ENCODE measurements around the gene PYDC1.
"Not testable (repeated sequence)": the region's sequence is repeated elsewhere in the genome, so short reads cannot be mapped to it uniquely, and the experiment has no call there.

The PYDC1 gene

DNA sequence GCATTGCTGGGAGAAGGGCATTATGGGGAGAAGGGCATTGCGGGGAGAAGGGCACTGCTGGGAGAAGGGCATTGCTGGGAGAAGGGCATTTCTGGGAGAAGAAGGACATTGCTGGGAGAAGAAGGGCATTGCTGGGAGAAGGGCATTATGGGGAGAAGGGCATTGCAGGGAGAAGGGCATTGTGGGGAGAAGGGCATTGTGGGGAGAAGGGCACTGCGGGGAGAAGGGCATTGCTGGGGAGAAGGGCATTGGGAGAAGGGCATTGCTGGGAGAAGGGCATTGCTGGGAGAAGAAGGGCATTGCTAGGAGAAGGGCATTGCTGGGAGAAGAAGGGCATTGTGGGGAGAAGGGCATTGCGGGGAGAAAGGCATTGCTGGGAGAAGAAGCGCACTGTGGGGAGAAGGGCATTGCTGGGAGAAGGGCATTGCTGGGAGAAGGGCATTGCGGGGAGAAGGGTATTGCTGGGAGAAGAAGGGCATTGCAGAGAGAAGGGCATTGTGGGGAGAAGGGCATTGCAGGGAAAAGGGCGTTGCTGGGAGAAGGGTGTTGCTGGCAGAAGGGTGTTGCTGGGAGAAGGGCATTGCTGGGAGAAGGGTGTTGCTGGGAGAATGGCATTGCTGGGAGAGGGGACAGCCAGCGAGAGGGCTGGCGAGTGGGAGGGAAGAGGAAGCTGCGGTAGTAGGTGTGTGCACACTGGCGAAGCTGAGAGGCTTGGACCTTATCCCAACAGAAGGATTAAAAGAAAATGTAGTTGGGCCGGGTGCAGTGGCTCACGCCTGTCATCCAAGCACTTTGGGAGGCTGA, 4.6 kb upstream of the PYDC1 start:
- DNase-seq, result no peak

- no peak for DNase-seq
These were observed 2.3 kb upstream of the PYDC1 start for GRCh38 chr16:31219154-31219741.

GRCh38 chr16:31217136-31217530, 198 bp upstream of the PYDC1 start:
- DNase-seq, result no peak

- DNase-seq, result no peak
These were observed 1.4 kb downstream of the PYDC1 start for GRCh38 chr16:31215287-31216162.

DNA sequence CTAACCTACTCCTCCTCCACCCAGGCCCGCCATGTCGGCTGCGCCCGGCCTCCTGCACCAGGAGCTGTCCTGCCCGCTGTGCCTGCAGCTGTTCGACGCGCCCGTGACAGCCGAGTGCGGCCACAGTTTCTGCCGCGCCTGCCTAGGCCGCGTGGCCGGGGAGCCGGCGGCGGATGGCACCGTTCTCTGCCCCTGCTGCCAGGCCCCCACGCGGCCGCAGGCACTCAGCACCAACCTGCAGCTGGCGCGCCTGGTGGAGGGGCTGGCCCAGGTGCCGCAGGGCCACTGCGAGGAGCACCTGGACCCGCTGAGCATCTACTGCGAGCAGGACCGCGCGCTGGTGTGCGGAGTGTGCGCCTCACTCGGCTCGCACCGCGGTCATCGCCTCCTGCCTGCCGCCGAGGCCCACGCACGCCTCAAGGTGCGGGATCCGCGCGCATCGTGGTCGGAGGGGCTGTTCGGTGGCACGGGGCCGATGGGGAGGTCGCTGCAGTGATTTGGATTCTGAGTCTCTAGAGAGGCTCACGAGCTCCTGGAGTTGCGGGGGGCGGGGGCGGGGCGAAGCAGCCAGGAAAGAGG, 2.1 kb downstream of the PYDC1 start:
- no peak for DNase-seq

DNA sequence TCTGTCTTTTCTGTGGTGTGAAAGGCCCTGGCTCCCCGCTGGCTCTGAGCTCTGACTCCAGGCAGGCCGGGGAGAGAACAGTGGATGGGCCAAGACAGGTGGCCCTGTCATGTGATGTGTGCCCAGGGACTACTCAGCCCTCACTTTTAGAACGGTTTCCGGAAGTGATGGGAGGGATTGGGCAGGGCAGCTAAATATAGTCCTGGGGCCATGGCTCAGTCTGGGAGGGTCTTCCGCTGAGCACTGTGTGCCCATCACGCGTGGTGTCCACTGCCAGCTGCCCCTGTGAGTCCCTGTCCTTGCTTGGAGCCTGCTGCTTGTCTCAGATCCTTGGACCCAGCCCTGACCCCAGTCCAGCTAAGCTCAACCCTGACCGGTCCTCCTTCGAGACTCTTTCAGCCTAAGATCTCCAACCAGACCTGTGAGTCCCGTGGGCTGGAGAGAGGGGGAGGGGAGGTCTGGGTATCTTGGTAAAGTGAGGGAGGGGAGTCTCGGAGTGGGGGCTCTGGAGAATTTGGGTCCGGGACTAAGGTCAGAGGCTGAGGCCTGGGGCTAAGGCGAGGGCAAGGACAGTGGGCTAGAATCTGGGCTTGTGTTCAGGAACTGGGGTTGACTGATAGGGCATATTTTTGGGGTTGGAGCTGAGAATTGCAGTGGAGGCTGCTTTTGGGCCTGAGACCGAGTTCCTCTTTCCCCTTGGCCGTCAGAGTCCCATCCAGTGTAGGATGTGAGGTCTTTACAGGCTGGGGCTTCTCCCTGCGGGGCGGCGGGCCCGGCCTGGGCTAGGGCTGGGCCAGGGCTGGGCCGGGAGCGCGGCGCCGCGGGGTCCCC, 2.8 kb downstream of the PYDC1 start, which contains the start of gene TRIM72:
TSS of gene TRIM72 (plus strand) at position 243 of the 831 bp plus-strand sequence. CDS start 620 bp downstream, outside the sequence.
- DNase-seq, result no peak

DNA sequence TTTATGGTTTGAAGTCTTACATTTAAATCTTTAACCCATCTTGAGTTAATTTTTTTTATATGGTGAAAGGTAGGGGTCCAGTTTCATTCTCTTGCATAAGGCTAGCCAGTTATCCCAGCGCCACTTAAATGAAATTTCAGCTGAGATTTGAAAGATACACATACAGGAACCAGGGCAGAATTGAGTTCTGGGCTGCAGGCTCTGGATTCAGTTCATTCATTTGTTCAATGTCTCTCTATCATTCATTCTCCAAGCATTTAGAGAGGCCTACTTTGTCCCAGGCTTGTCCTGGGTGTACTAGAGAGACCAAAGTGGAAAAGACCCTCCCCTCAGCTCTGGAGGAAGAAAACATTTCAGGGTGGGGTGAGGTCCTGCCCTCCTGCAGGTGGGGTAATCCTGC, 3.6 kb downstream of the PYDC1 start:
- DNase-seq, result no peak

DNA sequence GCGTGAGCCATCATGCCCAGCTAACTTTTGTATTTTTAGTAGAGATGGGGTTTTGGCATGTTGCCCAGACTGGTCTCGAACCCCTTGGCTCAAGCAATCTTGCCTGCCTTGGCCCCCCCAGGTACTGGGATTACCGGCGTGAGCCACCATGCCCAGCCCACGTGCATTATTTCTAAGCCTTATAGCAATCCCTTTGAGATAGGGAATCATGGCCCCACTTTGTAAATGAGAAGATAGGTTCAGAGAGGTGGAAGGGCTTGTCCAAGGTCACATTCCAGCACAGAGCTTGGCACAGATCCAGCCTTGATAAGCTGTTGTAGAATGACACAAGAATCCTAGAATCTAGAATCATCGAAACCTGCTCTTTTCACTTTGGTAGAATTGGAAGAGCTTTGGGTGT, 10.2 kb downstream of the PYDC1 start:
- no peak for DNase-seq

DNA sequence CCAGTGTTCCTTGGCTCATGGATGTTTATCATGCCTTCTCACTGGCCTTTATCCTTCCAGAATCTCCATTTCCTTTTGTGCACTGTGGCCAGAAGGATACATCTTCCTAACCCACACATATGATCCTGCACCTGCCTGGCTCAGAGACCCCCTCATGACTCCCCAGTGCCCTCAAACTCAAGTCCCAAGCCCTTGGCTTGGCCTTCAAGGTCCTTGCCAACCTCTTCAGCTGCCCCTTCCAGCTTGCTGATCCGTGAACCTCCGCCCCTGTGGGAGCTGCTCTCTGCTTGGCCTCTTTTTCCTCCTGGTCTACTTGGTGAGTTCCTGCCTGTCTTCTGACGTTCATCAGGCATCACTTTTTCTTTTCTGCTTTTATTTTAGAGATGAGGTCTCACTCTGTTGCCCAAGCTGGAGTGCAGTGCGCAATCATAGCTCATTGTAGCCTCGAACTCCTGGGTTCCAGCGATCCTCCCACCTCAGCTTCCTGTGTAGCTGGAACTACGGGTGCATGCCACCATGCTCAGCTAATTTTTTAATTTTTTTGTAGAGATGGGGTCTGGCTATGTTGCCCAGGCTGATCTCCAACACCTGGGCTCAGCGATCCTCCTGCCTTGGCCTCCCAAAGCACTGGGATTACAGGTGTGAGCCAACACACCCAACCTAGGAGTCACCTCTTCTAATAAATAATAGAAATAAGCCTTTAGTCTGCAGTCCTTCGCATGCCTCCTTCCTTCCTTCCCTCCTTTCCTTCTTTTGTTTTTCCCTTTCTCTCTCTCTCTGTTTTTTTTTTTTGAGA, 11.9 kb downstream of the PYDC1 start:
- no peak for DNase-seq

DNA sequence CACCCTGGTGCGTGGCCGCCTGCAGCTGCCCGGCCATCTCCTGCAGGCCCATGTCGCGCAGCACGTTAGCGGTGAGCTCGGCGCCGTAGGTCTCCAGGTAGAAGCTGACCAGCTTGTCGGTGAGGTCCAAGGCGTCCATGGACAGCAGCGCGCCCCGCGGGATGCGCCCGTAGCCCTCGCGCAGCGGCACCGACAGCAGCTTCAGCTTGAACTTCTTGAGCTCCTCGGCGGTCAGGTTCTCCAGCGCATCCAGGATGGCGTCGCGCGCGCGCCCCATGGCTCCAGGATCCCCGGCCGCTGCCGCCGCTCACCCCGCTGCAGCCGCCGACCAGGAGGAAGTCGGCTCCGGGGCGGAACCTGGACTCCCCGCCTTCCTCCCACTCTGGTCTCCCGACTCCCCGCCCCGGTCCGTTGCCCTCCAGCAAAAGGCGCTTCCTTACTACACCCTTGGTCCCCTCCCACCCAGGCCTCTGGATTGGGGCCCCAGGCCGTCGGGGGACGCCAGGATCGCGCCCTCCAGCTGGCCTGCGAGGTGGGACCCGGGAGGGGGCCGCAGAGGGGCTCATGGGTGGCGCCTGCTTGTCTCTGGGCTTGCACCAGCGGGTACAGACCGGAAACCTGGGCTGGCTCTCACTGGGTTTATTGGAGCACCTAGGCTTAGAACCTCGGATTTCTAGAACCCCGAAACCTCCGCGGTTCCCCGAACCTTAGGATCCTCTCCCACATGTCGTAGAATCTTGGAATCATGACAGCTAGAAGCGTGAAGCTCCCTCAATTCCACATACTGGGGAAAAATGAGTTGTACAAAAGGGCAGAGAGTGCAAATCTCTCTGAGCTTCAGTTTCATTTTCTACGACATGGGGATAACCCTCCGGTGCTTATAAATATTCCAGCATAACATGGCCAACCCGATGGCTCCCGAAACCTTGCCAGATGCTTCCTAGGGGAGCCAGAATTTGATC, 14.2 kb downstream of the PYDC1 start, which contains the start of gene PYCARD:
TSS of gene PYCARD (minus strand) at position 347 of the 962 bp plus-strand sequence. CDS start at position 277, 70 bp downstream.
- DNase-seq, result peak; percentile 25

DNA sequence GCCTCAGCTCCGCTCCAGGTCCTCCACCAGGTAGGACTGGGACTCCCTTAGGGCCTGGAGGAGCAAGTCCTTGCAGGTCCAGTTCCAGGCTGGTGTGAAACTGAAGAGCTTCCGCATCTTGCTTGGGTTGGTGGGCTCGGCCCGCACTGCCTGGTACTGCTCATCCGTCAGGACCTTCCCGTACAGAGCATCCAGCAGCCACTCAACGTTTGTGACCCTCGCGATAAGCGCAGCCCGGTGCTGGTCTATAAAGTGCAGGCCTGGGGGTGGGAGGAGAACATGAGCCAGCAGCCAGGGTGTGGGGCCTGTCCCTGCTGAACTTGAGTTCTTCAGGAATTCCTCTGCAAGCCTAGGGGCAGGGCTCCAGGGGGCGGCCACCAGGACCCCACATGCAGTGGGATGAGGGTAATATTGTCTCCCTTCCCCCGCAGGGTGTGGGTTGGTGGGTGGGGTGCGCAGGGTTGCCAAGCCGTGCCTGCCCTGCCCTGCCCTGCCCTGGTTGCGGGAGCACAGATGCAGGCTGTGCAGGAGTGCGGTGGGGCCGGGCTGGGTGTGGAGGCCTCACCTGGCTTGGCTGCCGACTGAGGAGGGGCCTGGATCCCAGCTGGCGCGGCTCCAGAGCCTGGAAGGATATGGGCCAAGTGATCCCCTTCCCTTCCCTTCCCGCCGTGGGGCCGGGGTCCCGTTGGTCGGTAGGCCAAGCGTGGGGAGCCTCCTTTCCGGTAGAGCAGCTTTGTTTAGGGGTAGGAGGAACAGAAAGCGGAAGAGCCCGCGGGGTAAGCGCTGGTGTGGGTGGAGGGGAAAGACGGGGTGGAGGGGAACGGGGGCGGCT, 15.1 kb downstream of the PYDC1 start:
- DNase-seq, result no peak

- DNase-seq, result no peak
These were observed 15.9 kb downstream of the PYDC1 start for GRCh38 chr16:31200821-31201568.

- DNase-seq, result not testable (repeated sequence)
These were observed 16.8 kb downstream of the PYDC1 start for GRCh38 chr16:31200111-31200510.

- DNase-seq, result no peak
These were observed 17.4 kb downstream of the PYDC1 start for GRCh38 chr16:31199430-31200041.

DNA sequence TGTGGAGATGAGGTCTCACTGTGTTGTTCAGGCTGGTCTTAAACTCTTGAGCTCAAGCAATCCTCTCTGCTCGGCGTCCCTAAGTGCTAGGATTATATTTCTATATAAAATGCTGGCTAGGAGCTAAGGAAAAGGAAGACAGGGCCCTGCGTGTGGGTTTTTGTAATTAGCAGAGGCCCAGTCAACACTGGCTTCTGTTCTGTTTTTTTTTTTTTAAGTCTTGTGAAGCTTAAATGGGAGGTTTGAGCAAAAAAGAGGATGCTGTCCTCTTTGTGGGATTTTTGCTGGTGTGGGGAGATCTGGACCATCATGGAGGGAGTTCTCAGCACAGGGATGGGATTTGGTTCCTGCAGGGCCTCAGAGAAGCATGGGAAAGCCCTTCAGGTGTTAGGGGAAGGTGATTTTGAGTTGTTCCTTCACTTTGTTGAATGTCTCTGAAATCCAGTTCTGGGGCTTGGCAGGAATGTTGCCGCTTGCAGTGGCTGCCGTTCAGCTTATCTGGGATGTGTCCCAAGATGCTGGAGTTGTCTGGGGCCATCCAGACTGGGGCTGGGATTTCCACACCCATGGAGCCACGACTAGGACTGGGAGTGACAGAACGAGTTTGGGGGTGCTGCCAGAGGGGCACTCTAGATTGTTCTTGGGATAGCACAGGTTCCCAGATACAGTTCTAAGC, 18.6 kb downstream of the PYDC1 start:
- DNase-seq, result no peak

DNA sequence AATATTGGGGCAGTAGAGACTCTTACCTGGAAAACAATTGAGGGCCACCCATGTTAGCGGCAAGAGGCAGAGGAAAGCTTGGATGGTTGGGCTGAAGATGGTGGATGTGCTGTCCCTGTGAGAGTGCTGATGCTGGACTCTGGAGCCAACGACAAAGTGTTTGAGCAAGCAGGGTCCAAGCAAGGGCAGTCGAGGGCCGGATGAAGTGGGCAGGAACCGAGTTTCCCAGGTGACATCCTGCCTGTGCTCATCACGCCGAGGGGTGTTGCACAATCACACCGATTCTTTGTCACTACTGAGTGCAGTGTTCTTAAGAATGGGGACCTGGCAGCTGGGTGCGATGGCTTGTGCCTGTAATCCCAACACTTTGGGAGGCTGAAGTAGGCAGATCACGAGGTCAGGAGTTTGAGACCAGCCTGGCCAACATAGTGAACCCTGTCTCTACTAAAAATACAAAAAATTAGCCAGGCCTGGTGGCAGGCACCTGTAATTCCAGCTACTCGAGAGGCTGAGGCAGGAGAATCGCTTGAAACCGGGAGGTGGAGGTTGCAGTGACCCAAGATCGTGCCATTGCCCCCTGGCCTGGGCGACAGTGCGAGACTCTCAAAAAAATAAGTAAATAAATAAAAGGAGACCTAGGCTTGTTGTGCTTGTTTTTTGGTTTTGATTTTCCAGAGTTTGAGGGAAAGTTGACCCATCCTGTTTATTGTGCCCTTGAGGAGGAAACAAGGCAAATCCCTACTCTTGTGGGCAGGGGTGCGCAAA, 20.4 kb downstream of the PYDC1 start:
- no peak for DNase-seq

All from fibroblast of upper back skin (primary cell).